ENCODE data around the gene LIPJ.

DNA sequence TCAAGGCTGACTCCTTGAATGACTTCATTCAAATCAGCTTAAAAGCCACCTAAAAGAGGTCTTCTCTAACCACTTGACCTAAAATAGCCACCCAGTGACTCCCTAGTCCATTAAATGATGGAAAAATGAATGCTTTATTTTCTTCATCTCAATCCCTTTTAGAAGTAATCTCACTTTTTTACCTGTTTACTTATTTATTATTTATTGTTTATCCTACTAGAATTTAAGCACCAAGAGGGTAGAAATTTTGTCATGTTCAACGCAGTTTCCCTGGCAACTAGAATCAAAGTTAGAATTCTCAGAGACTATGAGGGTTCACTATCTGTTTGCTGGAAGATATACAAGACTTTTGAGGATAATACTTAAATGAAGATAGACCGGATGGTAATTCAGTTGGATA, at the start of gene LIPJ:
- TF ChIP-seq FOXP2 (optimal IDR thresholded peaks at IDR 0.05; ENCODE audit: control extremely low read depth, extremely low read length, insufficient read depth) (no peak), POLR2AphosphoS5 (IDR thresholded peaks at IDR 0.05; ENCODE audit: borderline replicate concordance, low read depth, low read length) (no peak), EZH2 (IDR thresholded peaks at IDR 0.05) (no peak)
